ENCODE measurements around the gene CATSPERZ.

CATSPERZ gene

GRCh38 chr11:64349404-64349803 is 49.2 kb downstream of the CATSPERZ start:
- CTCF ChIA-PET: interaction anchor here (12.3 to 21.8 kb wide), 3 partner anchors 2 to 46 kb away, joined by 127 to 414 read pairs (median 414); partner anchors contain the start of genes CCDC88B, ESRRA and RPS6KA4
- POLR2A ChIA-PET: no interaction called here
- no peak for TF ChIP-seq CTCF (IDR thresholded peaks at IDR 0.05; ENCODE audit: insufficient read depth, low read length, missing control alignments)
- no peak for DNase-seq (ENCODE audit: low read depth, low spot score)
- no peak overlapping the region for H3K4me3 ChIP-seq (ENCODE audit: low read depth, low read length)

- TF ChIP-seq CTCF (IDR thresholded peaks at IDR 0.05; ENCODE audit: insufficient read depth, low read length, missing control alignments): no peak
- no peak for DNase-seq (ENCODE audit: low read depth, low spot score)
- CTCF ChIA-PET: interaction anchor here (1.3 to 21.8 kb wide), 4 partner anchors 12 to 100 kb away, joined by 3 to 414 read pairs (median 65); partner anchors contain the start of genes CCDC88B, ESRRA and PLCB3
- H3K4me3 ChIP-seq (ENCODE audit: low read depth, low read length): no peak overlapping the region
- POLR2A ChIA-PET: no interaction called here
These were observed 51.0 kb downstream of the CATSPERZ start for GRCh38 chr11:64351136-64351631.

- POLR2A ChIA-PET: interaction anchor here (0.6 kb wide), 1 partner anchor 81 kb away, joined by 3 read pairs; no protein-coding TSS in a partner anchor
- TF ChIP-seq CTCF (IDR thresholded peaks at IDR 0.05; ENCODE audit: insufficient read depth, low read length, missing control alignments): no peak
- CTCF ChIA-PET: interaction anchor here (1.4 to 21.8 kb wide), 7 partner anchors 13 to 147 kb away, joined by 3 to 414 read pairs (median 47); partner anchors contain the start of genes CCDC88B, ESRRA, FERMT3 and PLCB3
- DNase-seq (ENCODE audit: low read depth, low spot score): no peak
- no peak overlapping the region for H3K4me3 ChIP-seq (ENCODE audit: low read depth, low read length)
These were observed 52.2 kb downstream of the CATSPERZ start for GRCh38 chr11:64352099-64352994.

- CTCF ChIA-PET: interaction anchor here (1.7 to 21.8 kb wide), 8 partner anchors 13 to 148 kb away, joined by 9 to 414 read pairs (median 46); partner anchors contain the start of genes CCDC88B, ESRRA, FERMT3 and PLCB3
- POLR2A ChIA-PET: interaction anchor here (1.0 to 1.1 kb wide), 2 partner anchors 35 to 82 kb away, joined by 3 to 5 read pairs; partner anchors contain the start of genes PRDX5 and TRMT112
- no peak overlapping the region for H3K4me3 ChIP-seq (ENCODE audit: low read depth, low read length)
- no peak for TF ChIP-seq CTCF (IDR thresholded peaks at IDR 0.05; ENCODE audit: insufficient read depth, low read length, missing control alignments)
- no peak for DNase-seq (ENCODE audit: low read depth, low spot score)
These were observed 53.0 kb downstream of the CATSPERZ start for GRCh38 chr11:64352995-64353714.

GRCh38 chr11:64353715-64354506 is 53.8 kb downstream of the CATSPERZ start:
- ChIA-PET POLR2A (interaction anchor here (1.0 to 1.5 kb wide), 4 partner anchors 36 to 168 kb away, joined by 3 to 7 read pairs (median 4); partner anchors contain the start of genes PRDX5, STIP1 and TRMT112), CTCF (interaction anchor here (0.8 to 21.8 kb wide), 19 partner anchors 12 to 335 kb away, joined by 3 to 414 read pairs (median 10); partner anchors contain the start of genes BAD, CCDC88B, ESRRA and FERMT3)
- no peak for TF ChIP-seq CTCF (IDR thresholded peaks at IDR 0.05; ENCODE audit: insufficient read depth, low read length, missing control alignments)
- no peak overlapping the region for H3K4me3 ChIP-seq (ENCODE audit: low read depth, low read length)
- no peak for DNase-seq (ENCODE audit: low read depth, low spot score)

Data from AG04449 (cell line).